Measurements from ENCODE around the gene BASP1.

The BASP1 gene

DNA sequence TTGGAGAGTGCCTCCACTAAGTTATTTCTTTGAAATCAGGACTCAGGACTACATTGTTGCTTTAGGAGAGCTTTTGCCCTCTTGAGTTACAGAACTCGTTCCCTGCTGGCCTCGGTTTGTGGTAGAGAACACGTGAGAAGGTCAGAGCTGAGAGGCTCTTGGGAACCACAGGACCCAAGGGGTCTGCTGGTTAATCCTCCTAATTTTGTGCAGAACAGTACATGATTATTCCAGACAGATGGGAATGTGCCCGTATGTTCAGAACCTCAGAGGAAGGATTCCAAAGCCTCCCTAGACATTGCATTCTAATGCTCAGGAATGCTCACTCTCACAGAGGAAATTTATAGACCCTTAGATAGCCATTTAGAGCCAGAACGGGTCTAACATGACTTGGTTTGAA is 25.2 kb upstream of the BASP1 start:
- DNase-seq: no peak

GRCh38 chr5:17196024-17196423 is 21.4 kb upstream of the BASP1 start:
- no peak for DNase-seq

DNA sequence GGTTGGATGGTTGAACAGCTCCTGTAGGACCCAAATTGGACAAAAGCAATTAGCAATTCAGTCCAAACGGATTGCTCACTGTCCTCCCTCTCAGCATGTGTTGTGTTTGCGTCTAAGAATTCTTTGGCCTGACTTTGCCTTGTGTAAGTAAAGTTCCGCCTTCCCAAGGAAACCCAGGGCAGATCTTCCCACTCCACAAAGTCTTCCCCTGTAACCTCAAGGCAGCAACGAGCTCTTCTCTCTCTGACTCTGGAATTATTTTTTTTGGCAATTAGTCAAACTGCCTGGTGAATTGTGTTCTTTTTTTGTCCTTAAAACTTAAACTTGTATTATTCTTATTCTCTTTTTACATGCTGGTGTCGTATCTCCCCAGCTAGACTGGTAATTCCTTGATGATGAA is 20.7 kb upstream of the BASP1 start:
- no peak for DNase-seq

DNA sequence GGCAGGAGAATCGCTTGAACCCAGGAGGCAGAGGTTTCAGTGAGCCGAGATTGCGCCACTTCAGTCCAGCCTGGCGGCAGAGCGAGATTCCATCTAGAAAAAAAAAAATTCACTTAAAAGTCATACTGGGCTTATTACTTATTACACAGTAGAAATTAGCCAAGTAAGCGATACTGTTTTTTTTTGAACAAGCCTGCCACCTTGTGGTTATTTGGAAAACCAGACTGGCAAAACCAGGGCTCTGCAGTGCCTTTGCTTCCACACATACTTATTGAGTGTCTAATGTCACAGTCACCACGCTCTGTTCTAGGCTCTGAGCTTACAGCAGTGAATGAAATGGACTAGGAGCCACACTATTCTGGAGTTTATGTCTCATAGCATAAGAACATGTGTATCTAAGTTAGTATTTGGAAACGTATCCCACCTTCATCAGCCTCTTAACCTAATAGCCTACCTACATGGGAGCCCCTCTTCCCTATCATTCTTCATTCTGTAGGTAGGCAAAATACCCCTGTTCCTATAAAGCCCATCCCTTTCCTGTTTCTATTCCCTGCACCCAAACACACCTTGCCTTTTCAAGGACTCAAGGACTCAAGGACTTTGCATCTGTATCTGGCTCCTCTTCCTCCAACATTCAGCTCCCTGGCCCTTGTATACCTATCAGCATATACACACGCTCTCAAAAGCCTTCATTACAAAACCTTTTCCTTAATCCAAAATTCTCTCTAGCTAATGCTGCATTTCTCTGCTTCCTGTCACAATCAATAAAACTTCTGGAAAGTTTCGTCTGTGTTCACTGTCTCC is 13.9 kb upstream of the BASP1 start:
- peak; percentile 20 to 50 for DNase-seq

GRCh38 chr5:17204133-17204489 is 13.3 kb upstream of the BASP1 start:
- no peak for DNase-seq

DNA sequence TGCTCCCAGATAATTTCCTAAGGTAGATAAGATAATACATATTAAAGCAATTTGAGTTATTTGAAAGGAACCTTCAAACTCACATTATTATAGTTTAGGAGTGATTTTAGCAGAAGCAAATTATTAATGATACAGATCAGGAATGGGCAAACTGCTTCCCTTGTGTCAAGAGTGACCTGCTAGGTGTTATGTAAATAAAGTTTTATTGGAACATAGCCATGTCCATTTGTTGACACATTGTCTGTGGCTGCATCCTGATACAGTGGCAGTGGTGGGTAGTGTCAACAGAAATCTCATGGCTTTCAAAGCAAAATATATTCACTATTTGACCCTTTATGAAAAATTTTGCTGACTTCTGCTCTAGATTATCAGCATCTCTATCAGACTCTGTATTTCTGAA is 11.4 kb upstream of the BASP1 start:
- no peak for DNase-seq

DNA sequence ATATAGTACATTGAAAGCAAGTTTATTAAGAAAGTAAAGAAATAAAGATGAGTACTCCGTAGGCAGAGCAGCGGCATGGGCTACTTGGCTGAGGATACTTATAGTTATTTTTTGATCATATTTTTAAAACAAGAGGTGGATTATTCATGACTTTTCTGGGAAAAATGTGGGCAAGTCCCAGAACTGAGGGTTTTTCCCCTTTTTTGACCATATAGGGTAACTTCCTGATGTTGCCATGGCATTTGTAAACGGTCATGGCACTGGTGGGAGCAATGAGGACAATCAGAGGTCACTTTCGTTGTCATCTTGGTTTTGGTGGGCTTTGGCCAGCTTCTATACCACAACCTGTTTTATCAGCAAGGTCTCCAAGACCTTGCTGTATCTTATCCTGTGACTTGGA is 5.2 kb upstream of the BASP1 start:
- no peak for DNase-seq

GRCh38 chr5:17212996-17213395 is 4.4 kb upstream of the BASP1 start:
- DNase-seq: no peak

DNA sequence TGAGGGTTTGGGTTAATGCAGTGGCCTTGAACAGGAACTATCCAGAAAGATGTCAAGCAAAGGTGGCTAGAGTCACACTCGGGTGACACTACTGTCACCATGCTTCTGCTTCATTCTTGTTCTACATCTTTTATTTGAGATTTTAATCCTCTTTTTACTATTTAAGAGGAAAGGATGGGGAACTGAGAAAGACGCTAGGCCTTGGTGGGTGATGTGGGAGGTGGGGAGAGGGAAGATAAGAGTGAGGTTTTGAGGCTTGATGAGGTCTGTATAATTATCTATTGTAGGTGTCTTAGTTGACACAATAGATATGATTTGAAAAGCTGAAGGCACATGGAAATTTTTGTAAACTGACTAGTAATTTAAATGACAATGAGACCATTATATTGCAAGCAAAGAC is 3.5 kb upstream of the BASP1 start:
- DNase-seq: no peak

GRCh38 chr5:17214893-17215292 is 2.5 kb upstream of the BASP1 start:
- no peak for DNase-seq

DNA sequence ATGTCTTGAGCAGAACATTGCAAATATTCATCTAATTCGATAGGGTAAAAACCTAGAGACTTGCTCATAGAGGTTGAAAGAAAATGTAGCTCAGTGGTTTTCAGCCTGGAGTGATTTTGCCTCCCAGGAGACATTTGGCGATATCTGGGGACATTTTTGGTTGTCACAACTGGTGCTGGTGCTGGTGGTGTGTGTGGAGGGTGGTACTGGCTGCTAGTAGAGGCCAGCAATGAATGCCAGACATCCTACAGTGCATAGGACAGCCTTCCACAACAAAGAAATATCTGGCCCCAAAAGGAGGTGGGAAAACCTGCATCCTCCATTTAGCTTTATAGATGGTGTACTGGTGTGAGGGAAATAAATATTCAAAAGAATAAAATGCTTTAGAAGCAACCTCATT is 2.1 kb upstream of the BASP1 start:
- DNase-seq: no peak

GRCh38 chr5:17216176-17216973 is 1.1 kb upstream of the BASP1 start:
- DNase-seq: peak; percentile 6 to 28

GRCh38 chr5:17216974-17217492 is 398 bp upstream of the BASP1 start:
- no peak for DNase-seq

DNA sequence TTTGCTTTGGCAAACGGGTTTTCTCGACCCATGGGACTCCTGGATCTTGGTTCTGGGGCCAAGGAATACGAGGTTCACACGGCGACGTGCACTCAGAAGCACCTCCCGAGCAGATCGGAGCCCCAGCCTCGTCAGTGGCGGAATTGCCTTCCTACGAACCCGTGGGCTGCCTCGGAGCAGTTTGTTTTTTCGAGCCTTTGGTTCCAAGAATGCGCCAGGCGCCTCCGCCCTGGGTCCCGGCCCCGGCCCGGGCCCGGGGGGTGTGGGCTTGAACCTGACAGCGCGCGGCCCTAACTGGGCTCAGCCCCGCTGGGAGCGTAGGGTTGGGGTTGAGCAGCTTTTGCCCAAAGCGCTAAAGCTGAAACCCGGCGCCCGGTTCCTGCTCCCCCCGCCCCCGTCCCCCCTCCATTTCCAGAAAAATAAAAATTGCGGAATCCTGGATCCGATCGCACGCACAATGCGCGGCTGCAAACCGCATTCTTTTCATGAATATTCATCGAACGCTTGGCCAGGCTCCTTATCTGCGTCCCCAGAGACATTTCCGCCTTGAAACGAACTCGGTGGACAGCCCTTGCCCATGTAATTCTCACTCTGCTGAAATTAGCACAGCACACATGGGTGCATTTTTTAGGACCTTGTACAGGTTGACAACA is 1.0 kb downstream of the BASP1 start:
- no peak for DNase-seq

DNA sequence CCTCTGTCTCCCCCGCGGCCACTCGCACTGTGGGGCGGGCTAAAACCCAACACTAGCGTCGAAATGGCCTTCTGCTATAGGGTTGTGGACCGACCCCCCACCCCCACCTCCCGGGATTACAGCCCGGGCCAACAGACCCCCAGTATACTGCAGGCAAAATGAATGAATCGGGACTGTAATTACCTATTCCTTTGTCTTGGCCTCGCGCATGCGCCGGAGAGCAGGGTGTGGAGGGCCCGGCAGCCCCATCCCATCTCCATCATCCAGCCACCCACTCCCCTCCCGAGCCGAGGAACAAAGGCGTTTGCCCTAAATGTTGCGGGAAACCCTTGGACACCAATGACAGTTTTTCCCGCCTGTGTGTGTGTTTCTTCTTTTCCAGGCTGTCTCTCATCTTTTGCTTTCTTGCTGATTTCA is 1.6 kb downstream of the BASP1 start:
- DNase-seq: no peak

DNA sequence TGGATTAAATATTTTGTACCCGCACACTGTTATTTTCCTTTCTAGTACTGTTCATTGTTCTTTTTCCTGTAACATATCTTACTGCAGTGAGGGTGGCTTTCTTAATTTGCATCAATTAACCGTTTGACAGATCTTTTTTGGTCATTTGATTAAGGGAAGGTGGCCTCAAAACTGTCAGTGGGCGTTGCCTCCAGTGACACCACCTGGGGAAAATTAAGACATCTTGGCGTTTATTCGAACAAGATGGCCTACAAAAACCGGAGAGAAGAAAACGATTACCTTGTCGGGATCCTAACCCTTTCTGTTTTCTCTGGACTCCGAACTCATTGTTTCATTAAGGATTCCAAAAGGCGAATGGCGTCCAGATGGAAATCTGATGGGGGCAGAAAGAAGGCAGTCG is 2.0 kb downstream of the BASP1 start:
- no peak for DNase-seq

GRCh38 chr5:17219992-17220391 is 2.6 kb downstream of the BASP1 start:
- DNase-seq: no peak

- no peak for DNase-seq
Observed at GRCh38 chr5:17220469-17220868, 3.0 kb downstream of the BASP1 start.

- no peak for DNase-seq
Observed at GRCh38 chr5:17221843-17222636, 4.6 kb downstream of the BASP1 start.

- DNase-seq: no peak
Observed at GRCh38 chr5:17222664-17223063, 5.2 kb downstream of the BASP1 start.

DNA sequence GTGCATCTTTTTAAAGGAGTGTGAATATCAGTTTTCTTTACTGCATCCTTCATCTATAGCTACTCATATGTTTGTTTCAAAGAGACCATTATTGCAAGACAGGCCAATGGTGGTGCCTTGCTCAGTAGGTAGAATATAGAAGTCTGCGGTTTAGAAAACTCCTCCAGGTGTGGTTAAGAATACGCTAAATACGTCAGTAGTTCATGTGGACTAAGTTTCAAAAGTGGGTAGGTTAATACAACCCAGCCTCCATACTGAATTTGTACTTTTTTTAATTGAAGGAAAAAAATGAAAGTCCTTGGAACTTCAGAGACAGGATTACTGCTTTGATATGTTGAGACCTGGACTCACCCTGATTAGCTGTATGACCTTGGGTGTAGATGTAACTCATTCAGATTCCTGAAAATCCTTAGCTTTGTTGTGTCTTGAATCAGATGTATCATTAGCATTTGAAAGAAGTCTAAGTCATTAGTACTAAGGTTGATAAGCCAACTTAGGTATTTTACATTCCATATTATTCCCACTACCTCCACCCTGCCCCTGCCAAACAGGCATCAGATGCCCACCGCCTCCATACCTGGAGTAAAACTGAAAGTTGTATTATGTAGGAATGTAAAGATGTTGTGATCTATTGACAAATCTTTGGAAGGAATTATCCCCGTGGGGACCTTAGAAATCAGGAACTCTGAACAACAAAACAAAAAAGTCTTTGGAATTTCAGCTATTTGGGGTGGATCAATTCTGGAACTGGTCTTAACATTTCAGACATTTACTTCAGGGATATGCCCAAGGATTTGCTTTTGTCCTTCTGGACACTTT is 6.1 kb downstream of the BASP1 start:
- no peak for DNase-seq

Measured in AML-193 (cell line).